HG02870 (cell line): ENCODE measurements around the gene CTXND2.
"Not testable (repeated sequence)": the region's sequence is repeated elsewhere in the genome, so short reads cannot be mapped to it uniquely, and the experiment has no call there.

Experiments
- ATAC-seq: cut with Tn5 transposase; IDR thresholded peaks from one replicate; pipeline ENCODE4 v1.9.1; 2021; ENCODE audit warnings: mild to moderate bottlenecking, moderate library complexity; ENCODE audit not compliant: unreplicated experiment

Gene CTXND2

DNA sequence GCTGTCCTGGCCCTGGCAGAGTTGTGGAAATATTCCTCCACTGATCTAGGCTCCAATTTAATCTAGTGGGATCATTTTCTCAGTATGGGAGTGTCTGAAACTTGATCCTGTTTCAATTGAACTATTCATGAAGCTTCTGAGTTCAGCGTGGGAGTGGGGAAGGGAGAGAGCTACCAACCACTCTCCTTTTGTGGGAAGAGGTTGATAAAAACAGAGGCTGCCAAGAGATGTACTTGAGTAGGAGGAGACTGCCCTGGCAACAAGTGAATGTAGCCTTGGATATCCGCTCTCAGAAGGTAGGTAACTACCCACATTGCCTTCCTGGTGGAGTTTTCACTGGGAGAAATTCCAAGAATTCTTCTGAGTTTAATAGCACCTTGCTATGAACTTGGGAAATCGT is at the start of gene CTXND2:
TSS of gene CTXND2 (plus strand) at position 119 of the 400 bp plus-strand sequence. CDS start 25,179 bp downstream, outside the sequence.
- ATAC-seq: no peak

DNA sequence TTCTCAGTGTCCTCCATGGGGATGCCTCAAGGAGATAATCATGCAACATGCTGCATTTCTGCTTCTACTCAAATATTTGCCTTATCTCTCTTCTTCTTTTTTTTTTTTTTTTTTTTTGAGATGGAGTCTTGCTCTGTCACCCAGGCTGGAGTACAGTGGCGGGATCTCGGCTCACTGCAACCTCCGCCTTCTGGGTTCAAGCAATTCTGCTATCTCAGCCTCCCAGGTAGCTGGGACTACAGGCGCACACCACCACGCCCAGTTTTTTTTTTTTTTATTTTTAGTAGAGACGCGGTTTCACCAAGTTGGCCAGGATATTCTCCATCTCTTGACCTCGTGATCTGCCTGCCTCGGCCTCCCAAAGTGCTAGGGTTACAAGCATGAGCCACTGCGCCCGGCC is 46.1 kb upstream of the CTXND2 start:
- ATAC-seq: not testable (repeated sequence)

DNA sequence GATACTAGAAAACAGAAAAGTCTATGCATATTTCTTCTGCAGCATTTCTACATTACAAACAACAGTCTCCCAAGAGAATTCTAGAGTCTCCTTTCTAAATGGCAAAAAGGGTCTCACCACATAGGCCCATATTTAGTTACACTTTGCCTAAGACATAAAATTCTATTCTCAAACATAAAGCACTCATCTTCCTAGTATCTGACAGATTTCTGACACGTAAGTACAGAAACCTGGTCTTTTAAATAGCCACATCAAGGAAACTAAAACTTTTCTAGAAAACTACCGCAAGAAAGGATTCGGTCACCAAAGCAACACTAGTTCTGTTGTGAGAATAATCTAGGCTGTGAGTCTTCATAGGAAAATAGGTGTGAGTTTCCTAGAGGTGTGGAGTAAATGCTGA is 45.3 kb upstream of the CTXND2 start:
- ATAC-seq: no peak

DNA sequence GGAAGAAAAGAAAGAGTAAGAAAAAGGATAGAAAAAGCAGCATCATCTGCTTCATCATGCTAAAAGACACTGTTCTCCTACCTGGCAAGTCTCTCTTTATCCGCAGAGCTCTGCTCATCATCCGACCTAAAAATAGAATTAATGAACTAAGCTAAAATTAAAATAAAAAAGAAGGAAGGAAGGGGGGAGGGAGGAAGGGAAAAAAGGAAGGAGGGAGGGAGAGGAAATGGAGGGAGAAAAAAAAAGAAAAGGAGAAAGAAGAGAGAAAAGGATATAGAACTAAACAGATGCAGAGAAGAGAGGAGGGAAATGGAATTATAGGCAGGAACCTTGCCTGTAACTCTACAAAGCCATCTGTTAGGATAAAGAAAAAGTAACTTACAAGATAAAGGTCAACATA is 44.6 kb upstream of the CTXND2 start:
- no peak for ATAC-seq

DNA sequence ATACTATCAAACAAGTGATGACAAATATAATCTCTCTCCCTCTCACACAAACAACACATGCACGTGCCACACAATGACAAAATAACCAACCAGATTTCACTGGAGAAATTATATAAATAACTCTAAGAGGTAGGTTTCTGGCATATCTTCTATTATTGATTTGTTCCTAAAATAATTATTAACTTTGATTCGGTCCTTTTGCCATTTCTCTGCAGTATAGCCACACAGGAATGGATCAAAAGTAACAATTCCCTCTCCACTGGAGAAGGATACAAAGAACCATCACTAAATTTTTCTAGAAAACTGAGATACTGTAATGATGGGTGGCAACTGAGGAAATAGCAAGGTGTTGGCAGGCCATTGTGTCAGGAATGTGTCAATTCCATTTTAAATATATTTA is 44.0 kb upstream of the CTXND2 start:
- no peak for ATAC-seq

DNA sequence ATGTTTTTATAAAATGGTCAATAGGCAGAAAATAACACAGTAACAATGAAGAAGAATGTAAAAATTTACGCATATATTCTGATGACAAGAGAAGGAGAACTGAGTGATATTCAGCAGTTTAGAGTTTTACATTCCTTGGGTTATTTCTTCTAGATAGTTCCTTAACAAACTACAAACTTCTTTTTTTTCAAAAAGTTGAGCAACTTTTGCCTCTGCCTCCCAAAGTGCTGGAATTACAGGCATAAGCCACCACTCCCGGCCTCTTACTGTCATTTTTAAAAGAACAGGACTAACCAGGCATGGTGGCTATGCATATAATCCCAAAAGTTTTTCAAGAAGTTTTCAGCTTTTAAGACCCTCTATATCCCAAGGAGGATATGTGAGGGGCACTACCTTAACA is 43.5 kb upstream of the CTXND2 start:
- ATAC-seq: no peak

DNA sequence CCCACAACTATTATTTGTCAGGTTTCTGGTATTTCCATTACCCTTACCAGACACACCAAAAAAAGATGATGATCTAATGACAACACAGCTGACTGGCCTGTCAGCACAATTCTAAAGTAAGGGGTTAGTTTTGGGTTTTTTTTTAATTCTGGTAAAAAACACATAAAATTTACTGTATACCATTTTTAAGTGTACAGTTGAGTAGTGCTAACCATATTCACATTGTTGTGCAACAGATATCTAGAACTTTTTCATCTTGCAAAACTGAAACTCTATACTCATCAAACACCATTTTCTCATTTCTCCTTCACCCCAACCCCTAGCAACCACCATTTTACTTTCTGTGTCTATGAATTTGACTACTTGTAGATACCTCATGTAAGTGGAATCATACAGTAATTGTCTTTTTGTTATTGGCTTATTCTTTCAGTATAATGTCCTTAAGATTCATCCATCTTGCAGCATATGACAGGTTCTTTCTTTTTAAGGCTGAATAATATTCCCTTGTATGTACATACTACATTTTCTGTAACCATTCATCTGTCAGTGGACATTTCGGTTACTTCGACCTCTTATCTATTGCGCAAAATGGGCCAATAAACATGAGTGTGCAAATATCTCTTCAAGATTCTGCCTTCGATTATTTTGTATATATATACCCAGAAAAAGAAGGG is 40.3 kb upstream of the CTXND2 start:
- ATAC-seq: no peak

DNA sequence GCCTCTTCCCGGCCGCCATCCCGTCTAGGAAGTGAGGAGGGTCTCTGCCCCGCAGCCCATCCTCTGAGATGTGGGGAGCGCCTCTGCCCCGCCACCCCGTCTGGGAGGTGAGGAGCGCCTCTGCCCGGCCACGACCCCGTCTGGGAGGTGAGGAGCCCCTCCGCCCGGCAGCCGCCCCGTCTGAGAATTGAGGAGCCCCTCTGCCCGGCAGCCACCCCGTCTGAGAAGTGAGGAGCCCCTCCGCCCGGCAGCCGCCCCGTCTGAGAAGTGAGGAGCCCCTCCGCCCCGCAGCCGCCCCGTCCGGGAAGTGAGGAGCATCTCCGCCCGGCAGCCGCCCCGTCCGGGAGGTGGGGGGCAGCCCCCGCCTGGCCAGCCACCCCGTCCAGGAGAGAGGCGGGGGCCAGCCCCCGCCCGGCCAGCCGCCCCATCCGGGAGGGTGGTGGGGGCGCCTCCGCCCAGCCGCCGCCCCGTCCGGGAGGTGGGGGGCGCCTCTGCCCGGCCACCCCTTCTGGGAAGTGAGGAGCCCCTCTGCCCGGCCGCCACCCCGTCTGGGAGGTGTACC is 36.1 kb upstream of the CTXND2 start:
- not testable (repeated sequence) for ATAC-seq

DNA sequence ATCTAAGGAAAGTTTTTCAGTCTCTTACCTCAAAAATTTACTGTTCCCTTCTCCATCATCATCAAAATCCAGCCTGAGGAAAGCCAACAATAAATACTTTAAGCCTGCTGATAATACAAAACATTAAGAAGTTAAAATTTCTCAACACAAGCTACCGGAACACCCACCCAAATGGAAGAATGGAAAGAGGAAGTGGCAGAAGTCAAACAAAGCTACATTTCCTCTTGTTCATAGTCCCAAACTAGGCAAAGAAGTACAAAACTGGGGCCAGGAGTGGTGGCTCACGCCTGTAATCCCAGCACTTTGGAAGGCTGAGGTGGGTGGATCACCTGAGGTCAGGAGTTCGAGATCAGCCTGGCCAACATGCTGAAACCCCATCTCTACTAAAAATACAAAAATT is 34.2 kb upstream of the CTXND2 start:
- not testable (repeated sequence) for ATAC-seq

DNA sequence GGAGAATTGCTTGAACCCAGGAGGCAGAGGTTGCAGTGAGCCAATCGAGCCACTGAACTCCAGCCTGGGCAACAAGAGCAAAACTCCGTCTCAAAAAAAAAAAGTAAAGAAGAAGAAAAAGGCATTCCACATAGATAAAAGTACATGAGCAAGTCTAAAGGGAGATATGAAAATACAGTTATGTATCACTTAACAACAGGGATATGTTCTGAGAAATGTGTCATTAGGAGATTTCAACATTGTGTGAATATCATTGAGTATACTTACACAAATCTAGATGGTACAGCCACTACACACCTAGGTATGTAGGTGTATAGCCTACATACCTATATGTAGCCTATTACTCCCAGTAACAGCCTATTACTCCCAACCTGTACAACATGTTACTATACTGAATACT is 23.2 kb upstream of the CTXND2 start:
- no peak for ATAC-seq

DNA sequence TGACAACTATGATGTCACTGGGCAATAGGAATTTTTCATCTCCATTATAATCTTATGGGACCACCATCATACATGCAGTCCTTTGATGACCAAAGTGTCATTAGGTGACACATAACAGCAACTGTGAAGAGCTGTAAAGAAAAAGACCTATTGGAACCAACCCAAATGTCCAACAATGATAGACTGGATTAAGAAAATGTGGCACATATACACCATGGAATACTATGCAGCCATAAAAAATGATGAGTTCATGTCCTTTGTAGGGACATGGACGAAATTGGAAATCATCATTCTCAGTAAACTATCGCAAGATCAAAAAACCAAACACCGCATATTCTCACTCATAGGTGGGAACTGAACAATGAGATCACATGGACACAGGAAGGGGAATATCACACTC is 22.7 kb upstream of the CTXND2 start:
- ATAC-seq: not testable (repeated sequence)

DNA sequence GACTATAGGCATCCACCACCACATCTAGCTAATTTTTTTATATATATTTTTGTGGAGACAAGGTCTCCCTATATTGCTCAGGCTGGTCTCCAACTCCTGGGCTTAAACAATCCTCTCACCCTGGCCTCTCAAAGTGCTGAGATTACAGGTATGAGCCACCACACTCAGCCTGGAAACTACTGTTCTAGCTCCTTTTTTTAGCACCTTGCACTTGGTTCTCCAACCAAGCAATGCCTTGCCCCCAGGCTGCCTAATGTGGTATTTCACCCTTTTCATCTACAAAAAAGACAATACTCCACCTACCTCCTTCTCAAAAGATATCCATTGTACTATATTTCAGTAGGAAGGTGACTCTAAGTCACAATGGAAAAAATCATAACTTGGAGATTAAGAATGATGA is 17.3 kb upstream of the CTXND2 start:
- no peak for ATAC-seq

DNA sequence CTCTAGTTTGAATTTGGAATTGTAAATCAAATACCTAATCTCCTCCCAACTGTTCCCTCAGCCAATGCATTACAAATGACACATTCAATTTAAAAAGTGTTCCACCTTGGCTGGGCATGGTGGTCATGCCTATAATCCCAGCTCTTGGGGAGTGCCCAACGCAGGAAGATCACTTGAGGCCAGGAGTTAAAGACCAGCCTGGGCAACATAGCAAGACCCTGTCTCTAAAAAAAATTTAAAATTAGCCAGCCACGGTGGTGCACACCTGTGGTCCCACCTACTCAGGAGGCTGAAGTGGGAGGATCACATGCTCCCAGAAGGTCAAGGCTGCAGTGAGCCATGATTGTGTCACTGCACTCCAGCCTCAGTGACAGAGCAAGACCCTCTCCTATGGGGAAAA is 14.4 kb upstream of the CTXND2 start:
- no peak for ATAC-seq

DNA sequence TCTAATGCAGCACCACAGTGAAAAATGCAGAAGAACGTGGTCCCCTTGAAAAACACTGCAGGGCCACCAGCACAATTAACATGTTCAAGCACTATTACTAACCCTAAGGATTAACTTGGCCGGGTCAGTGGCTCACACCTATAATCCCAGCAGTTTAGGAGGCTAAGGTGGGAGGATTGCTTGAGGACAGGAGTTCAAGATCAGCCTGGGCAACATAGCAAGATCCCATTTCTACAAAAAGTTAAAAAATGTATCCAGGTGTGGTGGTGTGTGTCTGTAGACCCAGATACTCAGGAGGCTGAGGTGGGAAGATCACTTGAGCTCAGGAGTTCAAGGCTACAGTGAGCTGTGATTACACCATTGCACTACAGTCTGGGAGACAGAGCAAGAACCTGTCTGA is 13.4 kb upstream of the CTXND2 start:
- ATAC-seq: no peak

DNA sequence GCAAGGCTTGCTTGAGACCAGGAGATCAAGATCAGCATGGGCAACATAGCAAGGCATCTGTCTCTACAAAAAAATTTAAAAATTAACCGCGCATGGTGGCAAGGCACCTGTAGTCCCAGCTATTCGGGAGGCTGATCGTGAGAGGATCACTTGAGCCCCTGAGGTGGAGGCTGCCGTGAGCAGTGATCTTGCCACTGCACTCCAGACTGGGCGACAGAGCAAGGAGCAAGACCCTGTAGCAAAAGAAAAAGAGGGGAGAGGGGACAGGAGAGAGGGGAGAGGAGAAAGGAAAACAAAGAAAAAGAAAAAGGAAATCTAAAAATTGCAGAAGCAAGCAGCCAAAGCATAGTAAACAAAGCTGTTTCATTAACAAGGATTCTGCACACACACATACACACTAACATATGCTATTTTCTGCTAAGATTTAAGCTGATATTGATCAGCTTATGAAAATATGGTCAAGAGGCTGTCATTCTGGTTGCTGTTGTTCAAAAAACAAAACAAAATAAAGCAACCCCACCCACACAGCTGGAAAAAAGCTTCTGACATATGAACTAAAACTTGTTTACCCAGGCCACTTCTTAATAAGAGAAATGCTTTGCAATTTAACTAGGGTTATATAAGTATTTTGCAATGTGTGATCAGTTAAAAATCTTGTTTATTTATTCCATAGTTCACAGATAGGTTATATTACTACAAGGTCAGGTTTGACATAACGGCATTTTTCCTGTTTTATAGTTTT is 12.3 kb upstream of the CTXND2 start:
- no peak for ATAC-seq

DNA sequence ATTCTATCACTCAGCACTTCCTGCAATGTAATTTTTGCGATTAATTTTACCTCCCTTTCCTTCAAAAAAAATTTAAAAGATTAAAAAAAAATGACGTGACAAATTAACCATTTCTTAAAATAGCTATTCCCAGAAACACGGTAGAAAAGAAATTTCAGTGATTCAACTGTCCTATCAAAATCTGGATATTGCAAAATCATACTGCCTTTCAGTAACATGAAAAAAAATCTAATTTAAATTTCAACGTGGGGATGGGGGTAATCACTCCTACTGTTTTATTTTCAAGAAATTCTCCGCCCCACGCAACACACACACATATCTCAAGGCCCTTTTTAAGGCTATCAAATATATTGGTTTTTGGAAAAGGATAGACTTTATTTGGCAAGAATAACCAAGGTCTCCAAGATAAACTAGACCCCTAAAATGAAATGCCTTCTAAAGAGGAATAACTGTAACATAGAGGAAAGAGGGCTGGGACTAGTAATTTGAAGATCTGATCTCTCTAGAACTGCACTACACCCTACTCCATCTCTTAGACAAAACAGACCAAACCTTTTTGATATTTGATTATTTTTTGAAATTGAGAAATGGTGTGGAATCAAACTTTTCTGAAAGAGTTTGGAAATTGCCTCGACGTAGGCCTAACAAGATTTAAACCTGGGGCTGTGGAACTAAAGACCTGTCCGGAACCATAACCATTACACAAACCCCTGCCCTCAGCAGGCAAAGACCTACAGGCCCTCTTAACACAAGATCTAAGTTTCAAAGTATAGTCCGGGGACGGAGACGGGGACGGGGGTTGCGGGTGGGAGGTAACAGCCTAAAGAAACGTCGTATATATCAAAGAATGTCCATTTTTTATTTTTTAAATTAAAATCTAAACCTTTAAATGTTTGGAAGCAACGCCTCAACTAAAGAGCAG is 11.5 kb upstream of the CTXND2 start:
- no peak for ATAC-seq

DNA sequence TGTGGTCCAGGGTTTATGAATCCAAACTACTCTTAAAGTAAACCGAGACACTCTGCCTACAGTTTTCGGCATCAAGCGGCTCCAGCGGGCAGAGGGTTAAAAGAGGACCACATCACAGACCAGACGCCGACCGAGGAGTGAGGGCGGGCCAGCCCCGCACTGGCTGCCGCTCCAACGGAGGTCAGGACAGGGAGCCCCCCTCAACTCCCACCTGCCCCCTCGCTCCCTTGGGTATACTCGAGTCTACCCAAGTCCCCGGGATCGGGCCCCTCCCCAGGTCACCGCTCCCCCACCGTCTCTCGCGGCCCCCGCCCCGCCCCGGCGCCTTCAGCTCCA is 10.8 kb upstream of the CTXND2 start:
- ATAC-seq: peak; percentile 19

DNA sequence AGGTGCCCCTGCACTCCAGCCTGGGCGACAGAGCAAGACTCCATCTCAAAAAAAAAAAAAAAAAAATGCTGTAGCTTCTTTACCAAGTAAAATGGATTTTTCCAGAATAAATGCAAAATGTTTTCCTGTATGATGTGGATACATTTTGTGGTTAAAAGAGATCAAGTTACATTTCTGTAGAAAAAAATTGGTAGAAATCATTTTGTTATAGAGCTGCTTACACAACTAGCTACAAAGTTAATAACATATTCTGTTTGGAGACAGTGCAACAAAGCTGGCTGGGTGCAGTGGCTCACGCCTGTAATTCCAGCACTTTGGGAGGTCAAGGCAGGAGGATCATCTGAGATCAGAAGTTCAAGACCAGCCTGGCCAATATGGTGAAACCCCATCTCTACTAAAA is 8.0 kb upstream of the CTXND2 start:
- not testable (repeated sequence) for ATAC-seq

DNA sequence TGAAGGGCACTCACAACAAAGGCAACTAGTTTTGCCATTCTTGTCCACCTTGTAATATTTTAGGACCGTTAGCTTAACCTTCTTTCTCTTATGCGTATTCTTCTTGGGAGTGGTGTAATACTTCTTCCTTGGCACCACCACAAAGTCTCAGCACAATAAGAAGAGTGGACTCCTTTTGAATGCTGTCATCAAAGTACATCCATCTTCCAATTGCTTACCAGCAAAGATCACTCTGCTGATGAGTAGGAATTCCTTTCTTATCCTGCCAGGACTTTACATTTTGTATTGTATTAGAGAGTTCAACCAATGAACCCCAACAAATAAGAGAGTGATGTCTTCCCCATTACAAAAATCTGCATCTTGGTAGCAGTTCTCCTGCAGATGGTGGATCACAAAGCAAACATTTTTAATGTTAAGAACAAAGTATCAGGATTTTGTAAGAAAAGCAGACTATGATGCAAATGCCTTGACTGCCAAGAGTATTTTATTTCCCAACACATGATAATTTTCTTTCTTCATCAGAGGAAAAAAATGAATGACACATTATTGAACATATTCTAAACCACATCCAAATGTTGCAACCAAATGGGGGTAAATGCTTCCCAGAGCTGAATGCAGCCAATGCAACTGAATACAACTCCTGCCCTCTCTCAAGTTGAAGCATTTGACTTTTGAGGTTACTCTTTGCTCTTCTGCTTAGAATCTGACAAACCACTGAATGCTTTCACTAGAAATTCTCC is 5.4 kb upstream of the CTXND2 start:
- ATAC-seq: no peak

DNA sequence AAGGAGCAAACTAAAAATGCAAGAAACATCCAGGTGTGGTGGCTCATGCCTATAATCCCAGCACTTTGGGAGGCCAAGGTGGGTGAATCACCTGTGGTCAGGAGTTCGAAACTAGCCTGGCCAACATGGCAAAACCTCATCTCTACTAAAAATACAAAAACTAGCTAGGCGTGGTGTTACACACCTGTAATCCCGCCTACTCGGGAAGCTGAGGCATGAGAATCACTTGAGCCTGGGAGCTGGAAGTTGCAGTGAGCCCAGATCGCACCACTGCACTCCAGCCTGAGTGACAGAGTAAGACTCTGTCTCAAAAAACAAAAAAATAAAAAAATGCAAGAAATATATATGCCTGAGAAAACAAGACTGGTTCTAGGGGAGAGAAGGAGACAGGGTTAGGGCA is 3.8 kb upstream of the CTXND2 start:
- not testable (repeated sequence) for ATAC-seq

DNA sequence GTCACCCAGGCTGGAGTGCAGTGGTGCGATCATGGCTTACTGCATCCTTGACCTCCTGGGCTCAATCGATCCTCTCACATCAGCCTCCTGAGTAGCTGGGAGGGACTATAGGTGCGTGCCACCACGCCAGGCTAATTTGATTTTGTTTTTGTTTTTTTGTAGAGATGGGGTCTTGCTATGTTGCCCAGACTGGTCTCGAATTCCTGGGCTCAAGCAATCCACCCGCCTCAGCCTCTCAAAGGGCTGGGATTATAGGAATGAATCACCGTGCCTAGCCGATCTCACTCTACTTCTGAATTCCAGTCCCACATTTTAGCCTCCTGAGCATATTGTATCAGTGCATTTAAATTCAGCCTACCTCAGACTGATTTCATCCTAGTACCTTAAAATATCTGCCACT is 1.8 kb downstream of the CTXND2 start:
- ATAC-seq: no peak
